HUDEP-2 (cell line): ENCODE data around the gene DNAH10.
"Not testable (repeated sequence)": the region's sequence is repeated elsewhere in the genome, so short reads cannot be mapped to it uniquely, and the experiment has no call there.

Source experiments
- DNase-seq, 76 experiments: peaks; one replicate each; lab custom pipeline; 2025; ENCODE audit not compliant: unreplicated experiment in 76 of 76; lab: John Stamatoyannopoulos, UW

DNAH10 gene

DNA sequence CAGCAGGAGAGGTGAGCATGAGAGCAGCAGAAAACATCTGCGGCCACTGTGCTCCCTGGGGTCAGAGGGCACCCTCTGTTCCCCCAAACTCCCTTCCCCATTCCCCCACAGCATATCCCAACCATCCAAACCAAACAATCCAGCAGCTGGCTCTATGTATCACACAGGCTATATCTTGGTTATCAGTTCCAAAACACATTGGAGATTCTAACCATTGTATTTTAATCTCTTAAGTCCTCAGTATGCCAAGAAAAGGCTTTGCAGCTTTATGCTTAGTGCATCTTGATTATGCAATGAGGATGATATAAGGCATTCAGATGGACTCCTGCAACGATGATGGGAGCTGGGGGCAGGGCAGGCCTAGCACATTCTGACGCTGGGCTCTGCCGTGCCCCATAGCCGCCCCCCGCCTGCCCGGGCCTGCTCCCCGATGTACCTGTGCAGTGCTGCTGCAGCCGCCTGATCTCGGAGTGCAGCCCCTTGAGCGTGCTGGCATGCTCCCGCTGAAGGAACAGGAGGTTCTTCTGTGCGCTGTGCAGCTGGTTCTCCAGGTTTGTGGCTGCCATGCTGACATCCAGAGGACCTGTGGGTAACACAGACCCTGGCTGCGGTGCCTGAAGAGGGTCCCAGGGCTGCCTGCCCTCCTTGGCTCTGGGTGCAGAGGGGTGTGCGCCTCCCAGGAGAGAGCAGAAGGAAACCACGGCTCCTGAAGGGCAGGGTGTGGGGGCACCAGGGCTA is 181.0 kb downstream of the DNAH10 start:
- DNase-seq: no peak

- DNase-seq: no peak
Measured at GRCh38 chr12:123943816-123944215, 181.7 kb downstream of the DNAH10 start.

- DNase-seq: no peak
Measured at GRCh38 chr12:123944696-123945095, 182.6 kb downstream of the DNAH10 start.

DNA sequence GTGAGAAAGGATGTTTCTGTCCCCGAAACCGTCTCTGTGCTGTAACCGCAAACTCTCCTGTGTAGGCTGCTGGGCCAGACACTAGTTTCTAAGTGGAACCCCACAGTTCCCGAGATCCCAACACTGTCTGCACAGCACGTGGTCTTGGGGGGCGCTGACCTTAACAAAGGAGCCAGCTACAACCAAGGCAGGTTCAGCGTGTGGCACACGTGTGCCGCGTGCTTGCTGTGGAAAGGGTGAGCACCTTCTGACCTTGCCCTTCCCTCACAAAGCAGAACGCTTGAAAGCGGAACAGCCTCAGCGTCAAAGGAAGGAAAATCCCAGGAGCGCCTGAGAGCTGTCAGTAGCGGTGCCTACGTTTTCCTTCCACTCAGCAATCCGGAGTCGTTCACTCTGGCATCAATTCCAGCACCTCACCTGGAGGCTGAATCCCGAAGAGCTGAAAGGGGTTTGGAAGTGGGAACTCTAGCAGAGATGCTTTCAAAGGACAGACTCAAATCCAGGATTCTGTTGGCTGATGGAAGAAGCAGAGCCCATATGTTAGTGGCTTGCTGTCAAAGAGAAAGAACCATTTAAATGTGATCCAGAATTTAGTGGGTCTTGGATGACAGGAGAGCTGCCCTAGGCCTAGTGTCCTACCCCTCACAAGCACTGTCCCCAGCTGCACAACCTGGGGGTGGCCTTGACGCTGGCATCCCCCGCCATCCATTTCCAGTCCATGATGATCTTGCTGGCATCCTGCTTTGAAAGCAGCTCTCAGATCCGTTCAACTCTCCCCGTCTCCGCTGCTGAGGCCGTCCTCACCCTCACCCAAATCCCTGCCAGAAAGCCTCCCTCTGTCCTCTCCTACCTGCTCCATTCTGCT is 183.4 kb downstream of the DNAH10 start:
- no peak for DNase-seq

- no peak for DNase-seq
Measured at GRCh38 chr12:123946152-123946515, 184.0 kb downstream of the DNAH10 start.

DNA sequence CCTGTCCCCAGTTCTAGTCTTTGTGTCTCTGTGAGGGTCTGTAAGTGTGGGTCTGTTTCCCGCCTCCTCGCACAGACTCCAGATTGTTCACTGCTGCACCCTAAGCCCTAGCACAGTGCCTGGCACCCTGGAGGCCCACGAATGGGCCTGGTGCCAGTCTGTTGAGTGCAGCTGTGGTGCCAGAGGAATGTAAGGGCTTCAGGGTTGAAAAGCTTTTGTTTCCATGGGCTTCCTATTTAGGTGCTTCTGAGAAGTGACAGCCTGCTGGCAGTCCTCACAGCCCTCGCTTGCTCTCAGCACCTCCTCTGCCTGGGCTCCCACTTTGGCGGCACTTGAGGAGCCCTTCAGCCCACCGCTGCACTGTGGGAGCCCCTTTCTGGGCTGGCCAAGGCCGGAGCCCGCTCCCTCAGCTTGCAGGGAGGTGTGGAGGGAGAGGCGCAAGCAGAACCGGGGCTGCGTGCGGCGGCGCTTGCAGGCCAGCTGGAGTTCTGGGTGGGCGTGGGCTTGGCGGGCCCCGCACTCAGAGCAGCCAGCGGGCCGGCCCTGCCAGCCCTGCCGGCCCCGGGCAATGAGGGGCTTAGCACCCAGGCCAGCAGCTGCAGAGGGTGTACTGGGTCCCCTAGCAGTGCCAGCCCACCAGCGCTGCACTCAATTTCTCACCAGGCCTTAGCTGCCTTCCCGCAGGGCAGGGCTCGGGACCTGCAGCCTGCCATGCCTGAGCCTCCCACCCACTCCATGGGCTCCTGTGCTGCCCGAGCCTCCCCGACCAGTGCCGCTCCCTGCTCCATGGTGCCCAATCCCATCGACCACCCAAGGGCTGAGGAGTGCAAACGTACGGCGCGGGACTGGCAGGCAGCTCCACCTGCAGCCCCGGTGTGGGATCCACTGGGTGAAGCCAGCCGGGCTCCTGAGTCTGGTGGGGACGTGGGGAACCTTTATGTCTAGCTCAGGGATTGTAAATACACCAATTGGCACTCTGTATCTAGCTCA is 184.7 kb downstream of the DNAH10 start:
- not testable (repeated sequence) for DNase-seq

DNA sequence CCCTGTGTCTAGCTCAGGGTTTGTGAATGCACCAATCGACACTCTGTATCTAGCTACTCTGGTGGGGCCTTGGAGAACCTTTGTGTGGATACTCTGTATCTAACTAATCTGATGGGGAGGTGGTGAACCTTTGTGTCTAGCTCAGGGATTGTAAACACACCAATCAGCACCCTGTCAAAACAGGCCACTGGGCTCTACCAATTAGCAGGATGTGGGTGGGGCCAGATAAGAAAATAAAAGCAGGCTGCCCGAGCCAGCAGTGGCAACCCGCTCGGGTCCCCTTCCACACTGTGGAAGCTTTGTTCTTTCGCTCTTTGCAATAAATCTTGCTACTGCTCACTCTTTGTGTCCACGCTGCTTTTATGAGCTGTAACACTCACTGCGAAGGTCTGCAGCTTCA is 185.4 kb downstream of the DNAH10 start:
- DNase-seq: not testable (repeated sequence)

- DNase-seq: no peak
Measured at GRCh38 chr12:123948401-123948795, 186.3 kb downstream of the DNAH10 start.

GRCh38 chr12:123948796-123949769 is 187.0 kb downstream of the DNAH10 start:
- no peak for DNase-seq

DNA sequence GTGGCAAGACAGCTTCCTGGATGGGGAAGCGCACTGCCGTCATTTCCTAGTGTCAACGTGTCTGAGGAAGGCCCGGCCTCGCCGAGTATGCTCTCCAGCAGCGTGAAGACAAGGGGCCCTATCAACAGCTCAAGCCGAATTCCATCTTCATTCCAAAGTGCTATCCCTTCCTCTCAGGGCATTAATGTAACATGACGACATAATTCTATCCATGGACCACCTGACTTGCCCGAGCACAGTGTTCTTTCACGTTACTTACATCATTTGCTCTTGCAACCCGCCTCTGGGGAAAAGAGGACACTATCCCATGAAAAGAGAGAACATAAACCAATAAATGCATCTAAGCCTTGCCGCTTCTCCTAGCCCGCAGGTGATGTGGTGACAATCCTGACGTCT is 187.7 kb downstream of the DNAH10 start:
- DNase-seq: no peak

DNA sequence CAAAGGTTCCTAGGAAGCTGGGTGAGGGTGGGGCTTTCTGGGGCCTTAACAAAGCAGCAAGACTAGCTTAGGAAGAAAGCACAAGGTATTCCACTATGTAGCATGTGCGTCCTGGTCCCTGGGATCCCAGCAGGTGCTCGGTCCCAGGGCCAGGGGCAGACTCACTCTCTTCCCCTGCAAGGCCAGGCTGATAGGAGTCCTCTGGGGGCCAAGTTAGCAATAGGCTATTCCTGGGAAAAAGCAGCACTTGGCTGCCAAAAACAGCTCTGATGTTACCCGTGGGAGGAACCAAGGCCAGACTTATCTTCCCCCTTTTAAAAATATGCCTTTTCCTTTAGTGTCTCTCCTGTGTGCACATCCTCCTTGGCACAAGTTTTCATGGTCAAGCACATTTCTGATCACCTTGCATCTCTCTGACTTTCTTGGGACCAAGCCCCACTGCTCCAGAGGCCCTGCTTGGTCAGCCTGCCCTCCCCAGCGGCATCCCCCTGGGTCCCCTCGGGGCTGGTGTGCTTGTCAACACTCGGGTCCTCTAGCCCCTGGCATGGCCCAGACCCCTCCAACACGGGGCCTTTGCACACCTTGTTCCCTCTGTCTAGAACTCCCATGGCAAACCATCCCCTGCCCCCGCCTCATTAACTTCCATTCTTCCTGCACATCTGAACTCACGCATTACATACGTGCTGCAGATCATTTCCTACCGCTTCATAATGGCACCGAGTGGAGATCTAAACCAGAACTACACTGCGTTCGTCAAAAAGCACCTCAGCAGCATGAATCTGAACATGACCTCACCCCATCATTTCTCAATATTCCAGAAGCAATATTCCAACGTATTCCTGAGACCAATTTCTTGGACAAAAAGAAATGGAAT is 188.6 kb downstream of the DNAH10 start:
- no peak for DNase-seq

GRCh38 chr12:123951467-123951866 is 189.4 kb downstream of the DNAH10 start:
- no peak for DNase-seq

GRCh38 chr12:123952037-123952436 is 189.9 kb downstream of the DNAH10 start:
- no peak for DNase-seq

- no peak for DNase-seq
Measured at GRCh38 chr12:123954647-123955350, 192.7 kb downstream of the DNAH10 start.

DNA sequence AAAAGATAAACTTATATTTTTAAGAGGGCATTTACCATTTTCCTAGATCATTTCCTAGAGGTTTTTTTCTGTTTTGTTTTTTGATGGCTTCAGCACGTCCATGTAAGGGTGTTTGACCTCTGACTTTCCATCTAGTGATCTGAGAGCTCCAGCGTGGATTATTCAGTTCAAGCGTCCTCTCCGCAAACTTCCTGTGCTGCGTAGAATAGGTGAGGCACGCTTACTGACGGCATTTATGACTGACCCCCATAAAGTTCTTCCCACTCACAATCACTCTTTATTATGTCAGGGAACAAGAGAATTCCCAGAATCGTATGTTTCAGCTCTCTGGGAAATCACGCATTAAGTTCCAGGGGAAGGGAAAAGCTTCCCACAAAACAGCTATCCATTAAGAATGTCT is 194.1 kb downstream of the DNAH10 start:
- no peak for DNase-seq

GRCh38 chr12:123957196-123957595 is 195.1 kb downstream of the DNAH10 start:
- DNase-seq: no peak

GRCh38 chr12:123958462-123958861 is 196.4 kb downstream of the DNAH10 start:
- no peak for DNase-seq

GRCh38 chr12:123958876-123959275 is 196.8 kb downstream of the DNAH10 start:
- no peak for DNase-seq
